GM10248 (cell line): ENCODE measurements around the gene OR2T3.
"Not testable (repeated sequence)": the region's sequence is repeated elsewhere in the genome, so short reads cannot be mapped to it uniquely, and the experiment has no call there.

Experiments used
- CTCF ChIA-PET: fragments of 300-600 bp; sonication (Branson Sonifier 250); formaldehyde crosslinking; extraction: SDS; loops from one replicate; lab custom pipeline; 2021; ENCODE audit warnings: antibody characterized with exemption; lab: Yijun Ruan, JAX
- POLR2A ChIA-PET: fragments of 350-650 bp; sonication (Branson Sonifier 250); formaldehyde crosslinking; extraction: SDS; loops from one replicate; lab custom pipeline; 2020; ENCODE audit warnings: antibody characterized with exemption; lab: Yijun Ruan, JAX
- DNase-seq: peaks from one replicate; pipeline ENCODE4 v3.0.0; 2012; ENCODE audit errors: extremely low spot score

OR2T3 gene, protein sequence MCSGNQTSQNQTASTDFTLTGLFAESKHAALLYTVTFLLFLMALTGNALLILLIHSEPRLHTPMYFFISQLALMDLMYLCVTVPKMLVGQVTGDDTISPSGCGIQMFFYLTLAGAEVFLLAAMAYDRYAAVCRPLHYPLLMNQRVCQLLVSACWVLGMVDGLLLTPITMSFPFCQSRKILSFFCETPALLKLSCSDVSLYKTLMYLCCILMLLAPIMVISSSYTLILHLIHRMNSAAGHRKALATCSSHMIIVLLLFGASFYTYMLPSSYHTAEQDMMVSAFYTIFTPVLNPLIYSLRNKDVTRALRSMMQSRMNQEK

DNA sequence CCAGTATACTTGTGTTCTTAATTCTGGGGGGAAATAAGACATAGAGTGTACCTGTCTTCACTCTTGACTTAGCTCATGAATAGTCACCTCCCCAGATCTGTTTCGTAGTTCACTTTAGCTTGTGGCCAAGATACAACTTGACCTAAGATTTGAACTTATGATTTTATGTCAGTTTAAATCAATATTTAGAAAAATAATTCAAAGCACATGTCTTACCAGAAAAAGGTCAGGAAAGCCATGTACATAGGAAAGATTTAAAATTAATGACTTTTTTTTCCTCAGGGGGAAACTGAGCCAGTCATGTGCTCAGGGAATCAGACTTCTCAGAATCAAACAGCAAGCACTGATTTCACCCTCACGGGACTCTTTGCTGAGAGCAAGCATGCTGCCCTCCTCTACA is at the start of gene OR2T3:
Gene OR2T3, plus strand, starts transcription at position 301 of the 400 bp plus-strand sequence. Its CDS starts 0 bp downstream, at position 301.
- DNase-seq, POLR2A ChIA-PET, CTCF ChIA-PET: not testable (repeated sequence)

DNA sequence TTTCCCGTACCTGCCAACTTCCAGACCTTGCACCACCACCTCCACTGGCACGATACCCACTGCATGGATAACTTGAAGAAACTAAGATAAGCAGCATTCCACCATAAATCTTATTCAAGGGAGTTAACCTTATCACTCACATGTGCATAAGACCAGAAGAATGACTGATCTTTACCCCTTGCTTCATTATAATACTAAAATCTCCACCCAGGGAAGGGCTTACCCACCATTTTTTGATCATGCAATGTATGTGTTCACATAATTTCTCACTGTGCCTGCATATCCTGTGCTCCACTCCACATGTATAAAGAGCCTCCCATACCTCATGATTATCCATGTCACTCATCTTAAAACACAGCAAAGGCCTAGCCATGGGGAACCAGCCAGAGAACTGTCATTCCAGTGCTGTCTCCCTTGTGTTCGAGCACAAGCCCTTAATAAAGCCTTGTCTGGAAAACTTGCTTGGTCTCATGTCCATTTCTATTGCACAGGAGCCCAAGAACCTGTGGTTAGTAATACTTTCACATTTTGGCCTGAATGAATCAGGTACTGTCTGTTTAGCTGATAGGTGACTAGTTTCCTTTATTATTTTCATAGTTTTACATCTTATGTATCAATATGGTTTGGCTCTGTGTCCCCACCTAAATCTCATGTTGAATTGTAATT is 45.5 kb upstream of the OR2T3 start:
- POLR2A ChIA-PET, DNase-seq, CTCF ChIA-PET: not testable (repeated sequence)

DNA sequence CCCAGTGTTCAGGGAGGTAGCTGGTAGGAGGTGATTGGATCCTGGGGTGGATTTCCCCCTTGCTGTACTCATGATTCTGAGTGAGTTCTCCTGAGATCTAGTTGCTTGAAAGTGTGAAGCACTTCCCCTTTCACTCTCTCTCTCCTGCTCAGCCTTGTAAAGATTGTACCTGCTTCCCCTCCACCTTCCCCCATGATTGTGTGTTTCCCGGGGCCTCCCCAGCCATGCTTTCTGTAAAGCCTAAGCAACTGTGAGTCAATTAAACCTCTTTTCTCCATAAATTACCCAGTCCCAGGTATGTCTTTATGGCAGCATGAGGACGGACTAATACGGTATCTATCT is 45.0 kb upstream of the OR2T3 start:
- DNase-seq, POLR2A ChIA-PET, CTCF ChIA-PET: not testable (repeated sequence)

DNA sequence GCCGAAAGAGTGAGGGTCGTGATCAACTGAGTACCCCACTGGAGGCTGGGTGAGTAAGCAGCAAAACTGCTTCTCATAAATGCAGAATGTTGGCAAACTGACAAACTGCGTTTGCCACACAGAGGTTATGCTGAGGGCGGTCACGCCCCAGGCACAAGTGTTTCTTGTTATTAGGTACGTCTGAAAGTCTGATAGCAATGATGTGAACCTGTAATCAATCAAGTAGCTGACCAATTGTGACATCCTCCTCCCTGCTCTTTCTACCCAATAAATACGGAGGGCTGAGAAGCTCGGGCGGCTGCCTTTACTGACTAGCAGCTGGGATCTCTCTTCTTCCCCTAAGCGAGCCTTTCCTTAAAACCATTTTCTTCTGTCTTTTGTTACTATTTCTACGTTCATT is 41.5 kb upstream of the OR2T3 start:
- DNase-seq, result not testable (repeated sequence)

DNA sequence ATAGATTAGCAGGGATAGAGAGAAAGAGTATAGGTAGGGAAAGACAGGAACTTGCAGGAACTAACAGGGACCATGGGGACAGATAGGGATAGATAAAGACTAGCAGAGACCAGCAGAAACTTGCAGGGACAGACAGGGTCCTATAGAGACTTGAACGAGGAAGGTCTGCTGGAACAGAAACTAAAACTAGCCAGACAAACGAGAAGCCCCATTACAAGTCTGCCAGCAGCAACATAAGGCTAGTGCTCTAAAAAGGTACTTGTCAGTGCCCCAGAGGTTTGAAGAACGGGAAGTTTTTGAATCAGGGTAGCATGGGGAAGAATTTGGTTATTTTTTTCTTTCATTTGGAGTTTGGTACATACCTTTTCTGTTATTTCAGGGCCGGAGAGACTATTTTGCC is 41.0 kb upstream of the OR2T3 start:
- DNase-seq, POLR2A ChIA-PET, CTCF ChIA-PET: not testable (repeated sequence)

More for the DNA sequence above, 41.5 kb upstream of the OR2T3 start:
- CTCF ChIA-PET, POLR2A ChIA-PET: not testable (repeated sequence)

DNA sequence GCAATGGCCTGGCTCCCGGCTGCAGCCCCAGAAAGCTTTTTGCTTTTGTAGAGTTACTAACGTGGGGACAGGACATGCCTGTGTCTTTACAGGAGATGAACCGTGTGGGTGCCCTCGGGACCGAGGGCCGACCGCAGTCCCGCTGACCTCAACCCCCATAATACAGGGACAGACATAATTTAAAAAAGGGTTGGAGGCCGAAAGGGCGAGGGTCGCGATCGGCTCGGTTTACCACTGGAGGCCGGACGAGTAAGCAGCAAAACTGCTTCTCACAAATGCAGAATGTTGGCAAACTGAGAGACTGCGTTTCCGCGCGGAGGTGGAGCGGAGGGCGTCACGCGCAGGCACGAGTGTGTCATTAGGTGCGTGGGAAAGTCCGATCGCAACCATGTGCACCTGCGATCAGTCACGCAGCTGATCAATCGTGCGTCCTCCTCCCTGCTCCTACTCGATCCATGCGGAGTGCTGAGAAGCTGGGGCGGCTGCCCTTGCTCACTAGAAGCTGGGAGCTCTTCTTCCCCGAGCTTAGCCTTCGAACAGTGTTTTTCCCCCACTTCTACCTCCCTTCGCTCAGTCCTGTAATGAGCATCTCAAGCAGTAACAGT is 39.2 kb upstream of the OR2T3 start:
- DNase-seq, POLR2A ChIA-PET, CTCF ChIA-PET: not testable (repeated sequence)

DNA sequence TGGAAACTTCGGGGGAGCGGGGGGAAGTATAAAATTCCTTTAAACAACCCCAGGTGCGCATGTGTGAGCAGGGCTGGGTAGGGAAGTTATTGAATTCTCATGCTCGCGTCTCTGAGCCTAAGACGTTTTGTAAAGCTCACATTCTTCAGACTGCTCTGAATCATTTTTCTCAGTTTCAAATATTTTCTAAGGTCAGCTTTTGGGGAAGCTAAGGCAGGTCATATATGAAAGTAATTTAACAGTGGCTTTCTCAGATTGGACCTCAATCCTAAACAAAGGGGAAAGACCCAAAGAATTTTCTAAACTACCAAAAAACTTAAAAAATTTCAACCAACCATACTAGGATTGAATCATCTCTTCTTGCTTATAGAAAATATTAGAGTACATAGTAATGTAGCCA is 38.2 kb upstream of the OR2T3 start:
- DNase-seq, CTCF ChIA-PET, POLR2A ChIA-PET: not testable (repeated sequence)

DNA sequence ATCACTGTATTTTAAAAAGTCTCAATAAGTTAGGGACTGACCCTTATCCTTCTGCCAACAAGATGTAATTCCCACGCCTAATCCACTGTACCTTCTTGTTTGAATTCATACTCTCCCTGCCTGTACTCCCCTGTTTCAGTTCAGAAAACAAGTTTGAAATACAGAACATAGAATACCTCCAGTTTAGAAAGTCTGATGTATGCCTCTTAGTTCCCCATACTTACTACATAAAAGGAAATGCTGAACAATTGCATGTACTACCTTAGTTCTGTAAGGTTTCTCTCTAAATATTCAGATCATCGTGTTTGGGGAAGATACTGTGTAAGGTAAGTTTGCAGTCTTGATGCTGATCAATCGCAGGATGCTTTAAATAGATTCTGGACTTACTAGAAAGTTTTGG is 36.8 kb upstream of the OR2T3 start:
- DNase-seq, CTCF ChIA-PET, POLR2A ChIA-PET: not testable (repeated sequence)

DNA sequence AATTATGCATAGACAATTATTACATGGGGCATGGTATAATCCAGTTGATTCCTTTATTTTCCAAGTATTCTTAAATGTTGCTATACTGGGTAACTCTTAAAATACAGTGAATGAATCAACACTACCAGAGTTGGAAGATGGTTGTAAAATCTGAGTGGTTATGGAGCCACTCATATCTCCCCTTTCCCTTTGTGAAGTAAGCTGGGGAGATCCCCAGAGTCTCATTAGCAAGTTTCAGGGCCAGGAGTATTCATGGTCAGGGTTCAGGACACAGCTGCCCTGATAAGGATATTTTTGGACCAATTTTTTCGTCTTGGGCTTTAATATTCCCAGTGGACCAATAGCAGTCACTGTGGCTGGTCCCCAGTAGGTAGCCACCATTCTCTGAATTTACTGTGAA is 34.5 kb upstream of the OR2T3 start:
- DNase-seq, CTCF ChIA-PET, POLR2A ChIA-PET: not testable (repeated sequence)

DNA sequence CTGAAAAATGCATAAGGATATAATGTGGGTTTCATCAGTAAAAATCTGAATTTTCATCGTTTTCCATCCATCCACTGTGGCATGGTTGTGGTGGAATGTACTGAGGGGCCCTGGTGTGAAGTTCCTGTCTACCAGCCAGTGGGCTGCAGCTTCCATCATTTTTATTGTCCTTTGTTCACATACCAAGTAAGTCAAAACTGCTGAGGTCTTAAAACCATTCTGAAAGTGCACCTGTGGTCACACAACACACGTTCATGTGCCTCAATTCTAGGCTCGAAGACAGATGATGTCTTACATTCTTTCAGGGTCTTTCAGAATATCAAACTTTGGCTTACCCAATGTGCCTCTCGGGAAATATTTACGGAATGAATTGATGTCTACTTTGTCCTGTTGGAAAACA is 33.9 kb upstream of the OR2T3 start:
- DNase-seq, CTCF ChIA-PET, POLR2A ChIA-PET: not testable (repeated sequence)

DNA sequence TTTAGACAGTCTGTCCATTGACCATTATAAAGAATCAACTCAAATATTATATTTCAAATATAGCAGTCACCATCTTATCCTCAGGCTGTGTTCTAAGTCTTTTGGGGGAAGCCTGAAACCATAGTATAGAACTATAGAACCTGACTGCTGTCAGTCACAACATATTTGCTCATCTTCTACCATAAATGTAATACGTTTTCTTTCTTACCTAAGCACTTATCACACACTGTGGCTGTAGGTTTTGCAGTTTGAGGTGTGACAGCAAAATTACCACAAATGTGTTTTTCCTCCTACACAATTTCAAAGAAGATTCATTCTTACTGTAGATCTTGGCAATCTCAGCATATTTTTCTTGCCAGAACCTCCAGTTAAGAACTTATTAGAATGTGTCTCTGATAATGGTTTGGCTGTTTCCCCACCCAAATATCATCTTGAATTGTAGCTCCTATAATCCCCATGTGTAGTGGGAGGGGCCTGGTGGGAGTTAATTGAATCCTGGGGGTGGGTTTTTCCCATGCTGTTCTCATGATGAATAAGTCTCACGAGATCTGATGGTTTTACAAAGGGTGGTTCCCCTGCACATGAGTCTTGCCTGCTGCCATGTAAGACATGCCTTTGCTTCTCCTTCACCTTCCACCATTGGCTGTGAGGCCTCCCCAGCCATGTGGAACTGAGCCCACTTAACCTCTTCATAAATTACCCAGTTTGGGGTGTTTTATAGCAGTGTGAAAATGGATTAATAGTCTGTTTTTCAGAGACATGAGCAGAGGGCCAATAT is 30.5 kb upstream of the OR2T3 start:
- DNase-seq, CTCF ChIA-PET, POLR2A ChIA-PET: not testable (repeated sequence)

DNA sequence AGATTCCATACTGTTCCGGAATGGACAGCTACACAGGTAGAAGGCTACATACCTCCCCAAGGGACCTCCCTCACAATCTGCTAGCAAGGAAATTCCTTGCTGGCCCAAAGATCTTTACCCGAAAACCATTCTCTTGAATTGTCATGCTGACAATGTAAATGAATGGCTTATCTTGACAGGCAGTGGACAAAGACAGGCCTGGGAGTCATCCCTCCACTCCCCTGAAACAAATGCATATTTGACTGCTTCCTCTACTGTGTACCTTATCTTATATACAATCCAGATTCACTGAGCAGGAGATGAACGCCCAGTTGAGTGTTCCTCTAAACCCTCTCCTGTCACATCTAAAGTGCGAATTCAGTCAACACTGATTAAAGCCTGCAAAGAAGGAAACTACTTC is 28.5 kb upstream of the OR2T3 start:
- DNase-seq, POLR2A ChIA-PET, CTCF ChIA-PET: not testable (repeated sequence)

DNA sequence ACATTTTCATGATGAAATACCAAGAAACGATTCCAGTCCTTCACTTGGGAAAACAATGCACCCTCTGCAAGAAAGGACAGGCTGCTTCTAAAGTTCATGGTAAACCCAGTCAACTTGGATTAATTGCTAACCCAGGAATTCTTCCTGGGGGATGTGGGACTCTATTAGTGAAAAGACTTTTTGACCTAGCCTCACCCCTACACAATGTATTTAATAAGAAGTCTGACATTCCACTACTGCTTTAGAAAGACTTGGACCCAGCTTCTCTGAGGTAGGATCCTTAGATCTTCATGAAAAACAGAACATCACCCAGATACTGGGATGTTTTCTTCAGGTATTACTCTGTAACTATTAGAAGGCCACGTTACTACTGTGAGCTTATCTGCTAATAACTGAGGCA is 27.8 kb upstream of the OR2T3 start, which contains the start of gene OR2T2:
Gene OR2T2, plus strand, starts transcription at position 239 of the 400 bp plus-strand sequence. CDS start 7,161 bp downstream, outside the sequence.
- DNase-seq, CTCF ChIA-PET, POLR2A ChIA-PET: not testable (repeated sequence)

DNA sequence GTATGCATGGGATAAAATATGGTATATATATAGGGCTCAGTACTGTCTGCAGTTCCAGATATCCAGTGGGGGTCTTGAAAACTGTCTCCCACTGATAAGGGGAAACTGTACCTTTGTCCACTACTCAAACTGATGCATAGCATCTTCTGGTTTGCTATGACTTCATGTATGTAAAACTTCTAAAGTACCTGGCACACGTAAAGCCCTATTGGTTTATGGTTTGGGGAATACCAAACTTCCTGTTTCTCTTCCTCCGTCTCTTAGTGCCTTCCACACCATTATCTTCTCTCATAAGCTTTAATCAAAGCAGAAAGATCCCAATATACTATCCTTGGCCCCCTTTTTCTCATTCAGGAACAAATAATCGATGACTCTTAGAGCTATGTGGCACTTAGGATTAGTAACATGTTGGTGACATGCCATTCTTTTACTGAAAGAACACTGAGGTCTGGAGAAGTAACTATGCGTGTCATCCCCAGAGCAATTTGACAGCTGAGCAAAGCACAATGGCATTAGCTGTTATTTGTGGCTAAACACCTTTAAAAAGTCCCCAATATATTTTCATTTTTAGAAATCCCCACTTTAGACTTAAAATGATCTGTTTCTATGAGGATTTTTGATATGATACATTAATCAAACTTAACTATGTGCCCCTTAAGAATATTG is 24.6 kb upstream of the OR2T3 start:
- POLR2A ChIA-PET, DNase-seq, CTCF ChIA-PET: not testable (repeated sequence)

DNA sequence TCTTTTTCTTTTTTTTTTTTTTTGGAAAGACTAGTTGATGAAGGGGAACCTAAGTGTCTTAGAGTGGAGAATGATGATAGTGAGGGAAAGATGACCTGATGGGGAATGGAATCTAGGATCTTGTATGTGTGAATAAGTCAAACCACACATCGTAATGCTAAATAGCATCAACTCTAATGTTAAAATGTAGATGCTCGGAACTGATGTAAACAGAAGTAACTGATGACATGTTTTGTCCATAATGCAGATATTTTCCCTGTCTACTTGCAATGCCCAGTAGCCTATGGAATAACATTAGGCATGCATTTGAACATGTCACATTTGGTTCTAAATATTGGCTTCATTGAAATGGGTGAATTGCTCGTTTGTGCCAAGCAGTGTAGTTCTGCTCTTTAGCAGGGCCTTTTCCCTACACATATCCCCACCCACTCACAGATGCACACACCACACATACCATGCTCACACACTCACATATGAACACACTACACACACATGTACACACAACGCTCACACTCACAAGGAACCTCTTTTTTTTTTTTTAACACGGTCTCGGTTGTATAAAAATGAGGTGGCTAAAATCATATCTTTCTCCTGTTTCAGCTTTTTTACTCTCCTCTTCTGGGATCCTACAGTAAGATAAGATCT is 23.2 kb upstream of the OR2T3 start:
- DNase-seq, CTCF ChIA-PET, POLR2A ChIA-PET: not testable (repeated sequence)

DNA sequence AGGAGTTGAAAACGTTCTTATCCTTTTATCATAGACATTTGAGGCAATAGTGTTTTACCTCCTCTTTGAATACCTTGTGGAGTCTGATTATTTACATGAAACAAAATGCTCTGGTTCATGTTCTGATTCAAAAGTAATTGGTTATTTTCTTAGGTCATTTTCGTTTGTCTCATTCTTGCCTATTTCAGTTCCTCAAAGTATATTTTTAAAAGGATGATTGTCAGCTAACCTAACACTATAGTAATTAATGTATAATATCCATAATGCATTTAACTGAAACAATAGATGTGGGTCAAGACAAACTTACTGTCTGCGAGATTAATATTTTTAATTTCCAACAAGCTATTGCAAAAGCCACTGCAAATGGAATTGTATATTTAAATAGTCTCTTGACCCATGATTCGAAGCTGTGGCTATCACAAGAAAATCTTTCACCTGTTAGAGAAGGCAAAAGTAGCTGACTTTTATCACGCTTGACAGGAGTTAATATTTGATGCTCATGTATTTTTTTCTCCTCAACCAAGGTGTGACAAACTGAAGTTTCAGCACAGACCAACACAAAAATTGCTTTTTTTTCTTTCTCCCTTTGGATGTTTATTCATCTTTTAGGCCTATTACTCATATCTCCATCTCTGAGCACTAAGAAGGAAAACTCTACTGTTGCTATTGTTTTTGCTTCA is 22.5 kb upstream of the OR2T3 start:
- DNase-seq, POLR2A ChIA-PET: not testable (repeated sequence)

DNA sequence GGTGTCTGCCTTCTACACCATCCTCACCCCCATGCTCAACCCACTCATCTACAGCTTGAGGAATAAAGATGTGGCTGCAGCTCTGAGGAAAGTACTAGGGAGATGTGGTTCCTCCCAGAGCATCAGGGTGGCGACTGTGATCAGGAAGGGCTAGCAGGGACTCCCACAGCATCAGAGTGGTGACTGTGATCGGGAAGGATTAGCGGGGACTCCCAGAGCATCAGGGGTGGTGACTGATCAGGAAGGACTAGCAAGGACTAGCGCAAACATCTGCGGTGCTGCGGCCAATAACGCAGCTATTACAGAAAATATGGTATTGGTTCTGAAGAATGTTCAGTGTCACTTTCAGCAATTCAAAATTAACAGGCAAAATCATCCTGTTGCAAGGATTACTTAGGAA is 19.5 kb upstream of the OR2T3 start:
- POLR2A ChIA-PET, CTCF ChIA-PET, DNase-seq: not testable (repeated sequence)

More for the DNA sequence above, 22.5 kb upstream of the OR2T3 start:
- CTCF ChIA-PET, result not testable (repeated sequence)
